Thyroid gland (tissue), 4 donors: ENCODE results near the gene YAP1.

Experiments
- POLR2A ChIP-seq, 2 donors: fragments of 450-650 bp; IDR thresholded peaks; one replicate each; pipeline ENCODE4 v1.6.1; 2017; ENCODE audit warnings: antibody characterized with exemption in 2 of 2, mild to moderate bottlenecking in 2 of 2, moderate library complexity in 1 of 2
- TF ChIP-seq, protein P1 (sequence below), 6 experiments: fragments of 200-600 bp in 3 of 6; fragments of 450-650 bp in 3 of 6; sonication (generic) in 3 of 6; IDR thresholded peaks; one replicate each; pipeline ENCODE4 v1.5.1; 2016 to 2019; ENCODE audit warnings: antibody characterized with exemption in 6 of 6, mild to moderate bottlenecking in 2 of 6, inconsistent platforms in 1 of 6, moderate library complexity in 1 of 6

GRCh38 chr11:102263379-102264003, 153.2 kb downstream of the YAP1 start:
- TF ChIP-seq, protein P1, sequence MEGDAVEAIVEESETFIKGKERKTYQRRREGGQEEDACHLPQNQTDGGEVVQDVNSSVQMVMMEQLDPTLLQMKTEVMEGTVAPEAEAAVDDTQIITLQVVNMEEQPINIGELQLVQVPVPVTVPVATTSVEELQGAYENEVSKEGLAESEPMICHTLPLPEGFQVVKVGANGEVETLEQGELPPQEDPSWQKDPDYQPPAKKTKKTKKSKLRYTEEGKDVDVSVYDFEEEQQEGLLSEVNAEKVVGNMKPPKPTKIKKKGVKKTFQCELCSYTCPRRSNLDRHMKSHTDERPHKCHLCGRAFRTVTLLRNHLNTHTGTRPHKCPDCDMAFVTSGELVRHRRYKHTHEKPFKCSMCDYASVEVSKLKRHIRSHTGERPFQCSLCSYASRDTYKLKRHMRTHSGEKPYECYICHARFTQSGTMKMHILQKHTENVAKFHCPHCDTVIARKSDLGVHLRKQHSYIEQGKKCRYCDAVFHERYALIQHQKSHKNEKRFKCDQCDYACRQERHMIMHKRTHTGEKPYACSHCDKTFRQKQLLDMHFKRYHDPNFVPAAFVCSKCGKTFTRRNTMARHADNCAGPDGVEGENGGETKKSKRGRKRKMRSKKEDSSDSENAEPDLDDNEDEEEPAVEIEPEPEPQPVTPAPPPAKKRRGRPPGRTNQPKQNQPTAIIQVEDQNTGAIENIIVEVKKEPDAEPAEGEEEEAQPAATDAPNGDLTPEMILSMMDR (IDR thresholded peaks at IDR 0.05) = no peak
- TF ChIP-seq POLR2A (IDR thresholded peaks at IDR 0.05) = no peak
